ENCODE data around the gene KRT32. TPM values are rescaled to one million over a fixed set of nuclear protein-coding genes. Genes with fewer than 3 reads are reported as not detected.
"Not testable (repeated sequence)": the region's sequence is repeated elsewhere in the genome, so short reads cannot be mapped to it uniquely, and the experiment has no call there.

KRT32 gene
- total RNA-seq, 1 donor from 2014 or later: not detected

DNA sequence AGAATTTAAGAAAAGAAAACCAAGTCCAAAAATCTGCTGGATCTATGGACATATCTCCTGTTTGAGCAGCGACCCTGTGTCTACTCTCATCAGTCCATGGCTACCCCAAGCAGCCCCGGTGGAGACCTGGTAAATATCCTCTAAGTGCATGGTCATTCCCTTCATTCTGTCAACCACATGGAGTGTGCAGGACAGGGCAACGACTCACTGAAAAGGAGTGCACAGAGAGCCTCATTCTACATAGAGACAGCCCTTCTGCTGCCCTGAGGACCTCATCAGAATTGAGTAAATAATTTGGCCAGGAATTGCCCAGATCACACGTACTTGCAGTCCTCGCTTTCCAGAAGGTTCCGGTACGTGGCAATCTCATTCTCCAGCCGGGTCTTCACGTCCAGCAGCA is 29.4 kb downstream of the KRT32 start:
- Mint-ChIP-seq H3K27me3 (peaks cover 47% of the 10 kb centered on the region), H3K36me3 (ENCODE audit: insufficient read depth) (no peaks in the 10 kb centered on the region), H3K9me3 (ENCODE audit: low read depth) (no peaks in the 10 kb centered on the region), H3K4me1 (ENCODE audit: low read depth) (no peaks in the 10 kb centered on the region), H3K27ac (no peak overlapping the region), H3K4me3 (ENCODE audit: low read depth) (no peak overlapping the region)
- TF ChIP-seq, protein P1, sequence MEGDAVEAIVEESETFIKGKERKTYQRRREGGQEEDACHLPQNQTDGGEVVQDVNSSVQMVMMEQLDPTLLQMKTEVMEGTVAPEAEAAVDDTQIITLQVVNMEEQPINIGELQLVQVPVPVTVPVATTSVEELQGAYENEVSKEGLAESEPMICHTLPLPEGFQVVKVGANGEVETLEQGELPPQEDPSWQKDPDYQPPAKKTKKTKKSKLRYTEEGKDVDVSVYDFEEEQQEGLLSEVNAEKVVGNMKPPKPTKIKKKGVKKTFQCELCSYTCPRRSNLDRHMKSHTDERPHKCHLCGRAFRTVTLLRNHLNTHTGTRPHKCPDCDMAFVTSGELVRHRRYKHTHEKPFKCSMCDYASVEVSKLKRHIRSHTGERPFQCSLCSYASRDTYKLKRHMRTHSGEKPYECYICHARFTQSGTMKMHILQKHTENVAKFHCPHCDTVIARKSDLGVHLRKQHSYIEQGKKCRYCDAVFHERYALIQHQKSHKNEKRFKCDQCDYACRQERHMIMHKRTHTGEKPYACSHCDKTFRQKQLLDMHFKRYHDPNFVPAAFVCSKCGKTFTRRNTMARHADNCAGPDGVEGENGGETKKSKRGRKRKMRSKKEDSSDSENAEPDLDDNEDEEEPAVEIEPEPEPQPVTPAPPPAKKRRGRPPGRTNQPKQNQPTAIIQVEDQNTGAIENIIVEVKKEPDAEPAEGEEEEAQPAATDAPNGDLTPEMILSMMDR (IDR thresholded peaks at IDR 0.05; ENCODE audit: unreplicated experiment): no peak
- no peak for DNase-seq (ENCODE audit: low spot score, unreplicated experiment)

DNA sequence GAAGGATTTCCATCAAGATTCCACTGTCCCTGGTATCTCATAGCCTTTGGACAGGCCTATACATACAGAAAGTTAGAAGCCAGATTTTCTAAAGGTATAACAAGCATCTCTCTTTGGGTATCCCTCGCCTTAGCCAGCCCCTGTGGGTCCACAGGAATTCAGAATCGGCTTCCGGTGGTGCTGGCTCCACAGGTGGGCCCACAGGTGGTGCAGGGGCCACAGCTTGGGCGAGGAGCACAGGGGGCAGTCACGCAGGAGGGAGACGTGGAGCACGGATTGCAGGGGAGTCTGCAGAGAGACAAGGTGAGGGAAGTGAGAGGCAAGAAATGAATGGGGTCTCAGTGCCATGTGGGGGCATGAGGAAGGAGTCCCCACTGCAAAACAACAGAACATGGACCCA is 29.9 kb downstream of the KRT32 start:
- Mint-ChIP-seq H3K4me3 (ENCODE audit: low read depth) (no peak overlapping the region), H3K27me3 (peaks cover 44% of the 10 kb centered on the region), H3K27ac (no peak overlapping the region), H3K4me1 (ENCODE audit: low read depth) (no peaks in the 10 kb centered on the region), H3K36me3 (ENCODE audit: insufficient read depth) (no peaks in the 10 kb centered on the region), H3K9me3 (ENCODE audit: low read depth) (no peaks in the 10 kb centered on the region)
- no peak for DNase-seq (ENCODE audit: low spot score, unreplicated experiment)
- TF ChIP-seq, protein P1 (IDR thresholded peaks at IDR 0.05; ENCODE audit: unreplicated experiment): no peak

DNA sequence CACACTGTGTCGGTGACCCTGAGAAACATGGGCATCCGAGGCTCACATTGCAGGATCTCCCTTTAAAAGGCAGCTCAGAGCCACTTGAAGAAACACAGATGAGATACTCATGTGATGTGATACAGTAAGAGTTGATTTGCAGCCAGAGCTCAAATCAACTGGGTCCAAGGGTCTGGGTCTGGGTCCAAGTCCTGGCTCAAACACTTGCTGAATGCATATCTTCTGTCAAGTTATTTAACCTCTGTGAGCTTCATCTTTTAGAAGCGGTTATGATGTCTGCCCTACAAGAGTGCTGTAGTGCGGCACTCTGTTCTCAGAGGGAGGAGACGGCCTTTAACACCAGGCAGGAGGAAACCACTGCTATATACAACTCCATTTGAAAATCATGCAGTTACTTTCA is 32.8 kb downstream of the KRT32 start:
- no peak for DNase-seq (ENCODE audit: low spot score, unreplicated experiment)
- peaks cover 48% of the 10 kb centered on the region for H3K27me3 Mint-ChIP-seq
- no peaks in the 10 kb centered on the region for H3K9me3 Mint-ChIP-seq (ENCODE audit: low read depth)
- no peaks in the 10 kb centered on the region for H3K4me1 Mint-ChIP-seq (ENCODE audit: low read depth)
- TF ChIP-seq, protein P1 (IDR thresholded peaks at IDR 0.05; ENCODE audit: unreplicated experiment): no peak
- H3K27ac Mint-ChIP-seq: no peak overlapping the region
- H3K4me3 Mint-ChIP-seq (ENCODE audit: low read depth): no peak overlapping the region
- H3K36me3 Mint-ChIP-seq (ENCODE audit: insufficient read depth): no peaks in the 10 kb centered on the region

DNA sequence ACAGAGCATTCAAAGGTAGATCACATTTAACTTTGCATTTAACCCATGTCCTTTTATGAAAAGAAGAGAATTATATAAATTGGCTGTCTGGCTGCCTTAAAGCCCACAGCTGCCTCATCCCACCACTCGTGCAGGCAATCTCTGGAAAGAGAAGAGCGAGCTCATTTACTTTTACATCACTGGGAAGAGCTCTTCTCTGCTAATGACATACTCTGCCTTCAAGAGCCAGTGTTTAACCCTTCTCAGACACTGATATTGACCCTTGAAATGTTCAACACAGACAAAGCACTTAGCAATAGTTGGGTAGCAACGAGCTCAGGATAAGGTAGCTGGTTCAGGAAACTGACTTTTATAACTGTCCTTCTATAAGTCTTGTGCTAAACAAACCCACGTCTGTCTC is 33.2 kb downstream of the KRT32 start:
- Mint-ChIP-seq H3K9me3 (ENCODE audit: low read depth) (no peaks in the 10 kb centered on the region), H3K27me3 (peaks cover 46% of the 10 kb centered on the region), H3K4me1 (ENCODE audit: low read depth) (no peaks in the 10 kb centered on the region), H3K27ac (no peak overlapping the region), H3K36me3 (ENCODE audit: insufficient read depth) (no peaks in the 10 kb centered on the region), H3K4me3 (ENCODE audit: low read depth) (no peak overlapping the region)
- TF ChIP-seq, protein P1 (IDR thresholded peaks at IDR 0.05; ENCODE audit: unreplicated experiment): no peak
- DNase-seq (ENCODE audit: low spot score, unreplicated experiment): no peak

DNA sequence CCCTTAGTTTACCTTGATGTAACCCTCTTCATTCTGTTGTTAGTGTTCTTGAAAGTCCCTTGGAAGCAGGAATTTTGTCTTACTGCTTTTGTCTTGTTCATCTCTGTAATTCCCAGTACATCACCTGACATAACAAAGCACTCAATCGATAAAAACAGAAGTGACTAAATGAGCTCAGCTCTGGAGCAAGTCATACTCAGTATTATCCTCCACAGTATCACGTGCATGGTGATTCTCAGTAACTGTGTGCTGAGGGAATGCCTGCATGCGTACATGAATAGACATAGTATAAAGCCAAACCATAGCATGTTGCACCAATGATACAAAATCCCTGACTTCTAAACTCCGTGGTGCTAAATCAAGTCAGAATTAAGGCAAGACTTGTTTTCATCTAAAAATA is 33.6 kb downstream of the KRT32 start:
- Mint-ChIP-seq H3K27ac (no peak overlapping the region), H3K4me1 (ENCODE audit: low read depth) (no peaks in the 10 kb centered on the region), H3K27me3 (peaks cover 50% of the 10 kb centered on the region), H3K36me3 (ENCODE audit: insufficient read depth) (no peaks in the 10 kb centered on the region), H3K4me3 (ENCODE audit: low read depth) (no peak overlapping the region), H3K9me3 (ENCODE audit: low read depth) (no peaks in the 10 kb centered on the region)
- no peak for DNase-seq (ENCODE audit: low spot score, unreplicated experiment)
- TF ChIP-seq, protein P1 (IDR thresholded peaks at IDR 0.05; ENCODE audit: unreplicated experiment): no peak

DNA sequence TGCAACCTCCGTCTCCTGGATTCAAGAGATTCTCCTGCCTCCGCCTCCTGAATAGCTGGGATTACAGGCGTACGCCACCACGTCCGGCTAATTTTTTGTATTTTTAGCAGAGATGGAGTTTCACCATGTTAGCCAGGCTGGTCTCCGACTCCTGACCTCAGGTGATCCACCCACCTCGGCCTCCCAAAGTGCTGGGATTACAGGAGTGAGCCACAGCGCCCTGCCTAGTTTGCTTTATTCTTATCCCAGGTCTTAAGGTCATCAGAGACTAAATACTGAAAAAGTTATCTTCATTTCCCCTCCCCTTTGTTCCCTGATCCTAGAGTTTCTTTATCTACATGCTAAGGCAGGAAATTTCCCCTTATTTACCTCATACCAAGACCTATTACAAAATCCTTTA is 36.8 kb downstream of the KRT32 start:
- not testable (repeated sequence) for H3K27ac Mint-ChIP-seq; H3K4me3 Mint-ChIP-seq (ENCODE audit: low read depth); DNase-seq (ENCODE audit: low spot score, unreplicated experiment); H3K36me3 Mint-ChIP-seq (ENCODE audit: insufficient read depth); H3K4me1 Mint-ChIP-seq (ENCODE audit: low read depth); H3K9me3 Mint-ChIP-seq (ENCODE audit: low read depth)
- H3K27me3 Mint-ChIP-seq: peaks cover 38% of the 10 kb centered on the region

Measured in progenitor cell of endocrine pancreas (in vitro differentiated cells).